ENCODE results near the gene CDKN2C.
A peak's percentile ranks its signal among the peaks of the same experiment; 100 is the strongest.

The CDKN2C gene

DNA sequence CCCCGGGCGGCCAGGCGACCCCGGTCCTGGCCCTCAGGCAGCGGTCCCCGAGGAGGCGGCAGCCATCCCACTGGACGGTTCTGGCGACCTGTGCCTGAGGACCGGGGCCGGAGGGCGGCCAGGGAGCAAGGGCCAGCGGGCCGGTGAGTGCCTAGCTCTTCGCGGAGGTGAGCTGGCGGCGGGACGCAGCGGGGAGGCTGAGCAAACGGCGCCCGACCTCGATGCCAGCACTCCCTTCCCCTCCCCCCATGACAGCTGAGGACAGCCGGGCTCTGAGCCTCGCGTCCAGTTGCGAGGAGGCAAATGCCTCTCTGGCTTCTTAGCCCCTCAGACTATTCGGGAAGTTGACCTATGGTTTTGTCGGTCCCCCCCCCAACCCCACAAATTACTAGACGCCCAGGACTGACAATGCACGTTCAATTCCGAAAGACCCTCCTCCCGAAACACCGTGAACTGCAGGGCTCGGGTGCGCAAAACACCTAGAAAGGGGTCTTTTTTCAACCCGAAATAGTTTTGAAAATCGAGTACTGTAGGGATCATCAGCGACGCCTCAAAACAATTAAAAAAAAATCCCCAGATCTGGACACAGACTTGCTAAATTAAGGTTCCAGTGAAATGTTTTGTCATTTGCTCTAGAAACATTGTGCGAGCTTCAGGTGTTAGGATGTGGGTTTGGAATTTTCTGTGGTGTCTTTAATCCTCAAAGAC lies 8.3 kb downstream of the CDKN2C start (continued):
- peak; percentile 28 for TF ChIP-seq ZNF660 (tag by site-specific recombination; IDR thresholded peaks at IDR 0.05)
- TF ChIP-seq, protein P1, sequence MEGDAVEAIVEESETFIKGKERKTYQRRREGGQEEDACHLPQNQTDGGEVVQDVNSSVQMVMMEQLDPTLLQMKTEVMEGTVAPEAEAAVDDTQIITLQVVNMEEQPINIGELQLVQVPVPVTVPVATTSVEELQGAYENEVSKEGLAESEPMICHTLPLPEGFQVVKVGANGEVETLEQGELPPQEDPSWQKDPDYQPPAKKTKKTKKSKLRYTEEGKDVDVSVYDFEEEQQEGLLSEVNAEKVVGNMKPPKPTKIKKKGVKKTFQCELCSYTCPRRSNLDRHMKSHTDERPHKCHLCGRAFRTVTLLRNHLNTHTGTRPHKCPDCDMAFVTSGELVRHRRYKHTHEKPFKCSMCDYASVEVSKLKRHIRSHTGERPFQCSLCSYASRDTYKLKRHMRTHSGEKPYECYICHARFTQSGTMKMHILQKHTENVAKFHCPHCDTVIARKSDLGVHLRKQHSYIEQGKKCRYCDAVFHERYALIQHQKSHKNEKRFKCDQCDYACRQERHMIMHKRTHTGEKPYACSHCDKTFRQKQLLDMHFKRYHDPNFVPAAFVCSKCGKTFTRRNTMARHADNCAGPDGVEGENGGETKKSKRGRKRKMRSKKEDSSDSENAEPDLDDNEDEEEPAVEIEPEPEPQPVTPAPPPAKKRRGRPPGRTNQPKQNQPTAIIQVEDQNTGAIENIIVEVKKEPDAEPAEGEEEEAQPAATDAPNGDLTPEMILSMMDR (tag by site-specific recombination; IDR thresholded peaks at IDR 0.05), result no peak
- TF ChIP-seq HIC1 (tag by site-specific recombination; IDR thresholded peaks at IDR 0.05), result peak; percentile 79
- peak; percentile 25; the same call in 1 of the 2 replicates for TF ChIP-seq ZBTB11 (tag by site-specific recombination; conservative IDR thresholded peaks at IDR 0.05; ENCODE audit: low read depth)
- peak; percentile 56; the same call in 1 of the 2 replicates for TF ChIP-seq ZBTB48 (tag by site-specific recombination; IDR thresholded peaks at IDR 0.05)
- TF ChIP-seq BCL11A (tag by site-specific recombination; IDR thresholded peaks at IDR 0.05; ENCODE audit: low read depth), result peak; percentile 75
- TF ChIP-seq ZFP37 (tag by site-specific recombination; IDR thresholded peaks at IDR 0.05), result 0 out of 2 replicates have a peak, but pooled peaks have one; percentile 19
- TF ChIP-seq PRDM10 (tag by site-specific recombination; IDR thresholded peaks at IDR 0.05), result peak; percentile 54
- peak; percentile 27; the same call in 1 of the 2 replicates for TF ChIP-seq ZNF558 (tag by site-specific recombination; IDR thresholded peaks at IDR 0.05)
- TF ChIP-seq BCL11B (tag by site-specific recombination; IDR thresholded peaks at IDR 0.05; ENCODE audit: low read depth), result peak; percentile 85
- TF ChIP-seq RBAK (tag by site-specific recombination; IDR thresholded peaks at IDR 0.05), result no peak
- TF ChIP-seq ZNF398 (tag by site-specific recombination; IDR thresholded peaks at IDR 0.05), result peak; percentile 43
- TF ChIP-seq ZSCAN30 (tag by site-specific recombination; IDR thresholded peaks at IDR 0.05), result peak; percentile 31; the same call in 1 of the 2 replicates
- TF ChIP-seq ZNF341 (tag by site-specific recombination; IDR thresholded peaks at IDR 0.05; ENCODE audit: low read depth), result peak; percentile 69
- TF ChIP-seq, protein P2, sequence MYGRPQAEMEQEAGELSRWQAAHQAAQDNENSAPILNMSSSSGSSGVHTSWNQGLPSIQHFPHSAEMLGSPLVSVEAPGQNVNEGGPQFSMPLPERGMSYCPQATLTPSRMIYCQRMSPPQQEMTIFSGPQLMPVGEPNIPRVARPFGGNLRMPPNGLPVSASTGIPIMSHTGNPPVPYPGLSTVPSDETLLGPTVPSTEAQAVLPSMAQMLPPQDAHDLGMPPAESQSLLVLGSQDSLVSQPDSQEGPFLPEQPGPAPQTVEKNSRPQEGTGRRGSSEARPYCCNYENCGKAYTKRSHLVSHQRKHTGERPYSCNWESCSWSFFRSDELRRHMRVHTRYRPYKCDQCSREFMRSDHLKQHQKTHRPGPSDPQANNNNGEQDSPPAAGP (tag by site-specific recombination; IDR thresholded peaks at IDR 0.05), result peak; percentile 61; the same call in 1 of the 2 replicates
- no peak for TF ChIP-seq ZNF785 (tag by site-specific recombination; IDR thresholded peaks at IDR 0.05)
- TF ChIP-seq TRIM28 (IDR thresholded peaks at IDR 0.05; ENCODE audit: borderline replicate concordance, low read length), result no peak
- TF ChIP-seq ZNF837 (tag by site-specific recombination; IDR thresholded peaks at IDR 0.05), result no peak
- TF ChIP-seq ZNF280C (tag by site-specific recombination; IDR thresholded peaks at IDR 0.05), result no peak
- peak; percentile 40 for TF ChIP-seq ZNF843 (tag by site-specific recombination; IDR thresholded peaks at IDR 0.05)
- TF ChIP-seq ZNF658 (tag by site-specific recombination; IDR thresholded peaks at IDR 0.05), result no peak
- TF ChIP-seq ZEB2 (tag by site-specific recombination; IDR thresholded peaks at IDR 0.05), result peak; percentile 76

All from HEK293 (cell line).